ENCODE results near the gene SPACA1.
"Not testable (repeated sequence)": the region's sequence is repeated elsewhere in the genome, so short reads cannot be mapped to it uniquely, and the experiment has no call there.

SPACA1 gene

GRCh38 chr6:88047510-88048150 is at the start of gene SPACA1:
TSS of gene SPACA1 (plus strand) at chr6:88047841. CDS start at chr6:88047906, 65 bp downstream.
- no peak for DNase-seq (ENCODE audit: low spot score)
- in situ Hi-C loops (cut with MboI; ENCODE audit: low pct_unique_long_range_greater_than_20kb, low sequenced_read_pairs, unreplicated experiment), result no loop called here
- no peak for TF ChIP-seq CTCF (IDR thresholded peaks at IDR 0.05; ENCODE audit: extremely low read depth, insufficient read depth, missing control alignments)

- no peak for TF ChIP-seq CTCF (IDR thresholded peaks at IDR 0.05; ENCODE audit: extremely low read depth, insufficient read depth, missing control alignments)
- DNase-seq (ENCODE audit: low spot score), result no peak
- in situ Hi-C loops (cut with MboI; ENCODE audit: low pct_unique_long_range_greater_than_20kb, low sequenced_read_pairs, unreplicated experiment), result no loop called here
Observed at GRCh38 chr6:88000713-88001112, 46.9 kb upstream of the SPACA1 start.

GRCh38 chr6:88001279-88001678 is 46.4 kb upstream of the SPACA1 start:
- DNase-seq (ENCODE audit: low spot score); in situ Hi-C loops (cut with MboI; ENCODE audit: low pct_unique_long_range_greater_than_20kb, low sequenced_read_pairs, unreplicated experiment): not testable (repeated sequence)

- in situ Hi-C loops (cut with MboI; ENCODE audit: low pct_unique_long_range_greater_than_20kb, low sequenced_read_pairs, unreplicated experiment), result no loop called here
- no peak for DNase-seq (ENCODE audit: low spot score)
- no peak for TF ChIP-seq CTCF (IDR thresholded peaks at IDR 0.05; ENCODE audit: extremely low read depth, insufficient read depth, missing control alignments)
Observed at GRCh38 chr6:88004707-88005106, 42.9 kb upstream of the SPACA1 start.

GRCh38 chr6:88006557-88006956 is 41.1 kb upstream of the SPACA1 start:
- DNase-seq (ENCODE audit: low spot score), result no peak
- in situ Hi-C loops (cut with MboI; ENCODE audit: low pct_unique_long_range_greater_than_20kb, low sequenced_read_pairs, unreplicated experiment), result no loop called here
- TF ChIP-seq CTCF (IDR thresholded peaks at IDR 0.05; ENCODE audit: extremely low read depth, insufficient read depth, missing control alignments), result no peak

GRCh38 chr6:88008411-88008810 is 39.2 kb upstream of the SPACA1 start:
- no peak for DNase-seq (ENCODE audit: low spot score)
- no peak for TF ChIP-seq CTCF (IDR thresholded peaks at IDR 0.05; ENCODE audit: extremely low read depth, insufficient read depth, missing control alignments)
- in situ Hi-C loops (cut with MboI; ENCODE audit: low pct_unique_long_range_greater_than_20kb, low sequenced_read_pairs, unreplicated experiment), result no loop called here

- in situ Hi-C loops (cut with MboI; ENCODE audit: low pct_unique_long_range_greater_than_20kb, low sequenced_read_pairs, unreplicated experiment), result no loop called here
- no peak for DNase-seq (ENCODE audit: low spot score)
- TF ChIP-seq CTCF (IDR thresholded peaks at IDR 0.05; ENCODE audit: extremely low read depth, insufficient read depth, missing control alignments), result no peak
Observed at GRCh38 chr6:88008831-88009231, 38.8 kb upstream of the SPACA1 start.

Measured in GM13977 (cell line).